Activated T-helper 2 cell treated with anti-CD3 and anti-CD28 coated beads, Interferon-gamma antibody, Interleukin-2, Interleukin-4, amounts not matched to agents 10 μg/mL and 5 μg/mL and 100 μg/mL, durations not matched to agents 14 hours and 24 hours and 36 hours (primary cell): ENCODE measurements around the gene LAMP1. TPM values are rescaled to one million over a fixed set of nuclear protein-coding genes. Genes with fewer than 3 reads are reported as not detected.

Source experiments
- DNase-seq: peaks from one replicate; pipeline ENCODE4 v3.0.0; 2021; ENCODE audit warnings: low spot score
- H3K27ac Mint-ChIP-seq: one replicate; pipeline ENCODE4 v1.8.0; 2021; ENCODE audit warnings: mixed read lengths
- H3K27me3 Mint-ChIP-seq: one replicate; pipeline ENCODE4 v1.8.0; 2021; ENCODE audit warnings: low read depth, mixed read lengths
- H3K36me3 Mint-ChIP-seq: one replicate; pipeline ENCODE4 v1.8.0; 2021; ENCODE audit warnings: low read depth, mixed read lengths
- H3K4me1 Mint-ChIP-seq: one replicate; pipeline ENCODE4 v1.8.0; 2021; ENCODE audit warnings: low read depth, mixed read lengths
- H3K4me3 Mint-ChIP-seq: one replicate; pipeline ENCODE4 v1.8.0; 2021; ENCODE audit warnings: low read depth, mild to moderate bottlenecking, moderate library complexity, mixed read lengths
- H3K9me3 Mint-ChIP-seq: one replicate; pipeline ENCODE4 v1.8.0; 2021; ENCODE audit warnings: mixed read lengths
- intact Hi-C: fragments of 100-400 bp; cut with micrococcal nuclease; formaldehyde crosslinking; loops from one replicate; pipeline ENCODE4 v1.15.1; 2023
- total RNA-seq: library from RNA; stranded (reverse); gene quantifications from 2 replicates; pipeline ENCODE4 v1.2.3, GENCODE V29; 2022

Gene LAMP1
- total RNA-seq, 1 donor from 2014 or later: 58.4 TPM

- no peak overlapping the region for H3K27ac Mint-ChIP-seq
- no peaks in the 10 kb centered on the region for H3K27me3 Mint-ChIP-seq
- DNase-seq: no peak
- no peak overlapping the region for H3K4me3 Mint-ChIP-seq
- intact Hi-C loops: no loop called here
- H3K4me1 Mint-ChIP-seq: no peaks in the 10 kb centered on the region
- H3K9me3 Mint-ChIP-seq: no peaks in the 10 kb centered on the region
- peaks cover 32% of the 10 kb centered on the region for H3K36me3 Mint-ChIP-seq
Observed at GRCh38 chr13:113322890-113323651, 26.0 kb downstream of the LAMP1 start.

DNA sequence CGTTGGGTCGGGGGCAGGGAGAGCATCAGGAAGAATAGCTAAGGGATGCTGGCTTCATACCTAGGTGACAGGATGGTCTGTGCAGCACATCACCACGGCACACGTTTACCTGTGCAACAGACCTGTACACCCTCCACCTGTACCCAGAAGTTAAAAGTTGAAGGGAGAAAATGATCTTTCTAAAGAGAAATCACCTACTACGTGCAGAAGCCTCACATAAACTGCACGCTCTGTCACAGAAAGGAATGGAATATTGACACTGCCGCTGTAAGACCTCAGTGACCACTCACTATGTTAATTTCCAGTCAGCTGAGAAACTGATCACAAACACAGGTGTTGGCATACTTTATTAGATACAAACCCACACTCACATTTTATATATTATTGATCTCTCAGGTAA lies 26.8 kb downstream of the LAMP1 start:
- Mint-ChIP-seq H3K27me3 (no peaks in the 10 kb centered on the region), H3K9me3 (no peaks in the 10 kb centered on the region), H3K4me1 (no peaks in the 10 kb centered on the region), H3K4me3 (no peak overlapping the region), H3K36me3 (peaks cover 32% of the 10 kb centered on the region), H3K27ac (no peak overlapping the region)
- intact Hi-C loops: no loop called here
- no peak for DNase-seq

DNA sequence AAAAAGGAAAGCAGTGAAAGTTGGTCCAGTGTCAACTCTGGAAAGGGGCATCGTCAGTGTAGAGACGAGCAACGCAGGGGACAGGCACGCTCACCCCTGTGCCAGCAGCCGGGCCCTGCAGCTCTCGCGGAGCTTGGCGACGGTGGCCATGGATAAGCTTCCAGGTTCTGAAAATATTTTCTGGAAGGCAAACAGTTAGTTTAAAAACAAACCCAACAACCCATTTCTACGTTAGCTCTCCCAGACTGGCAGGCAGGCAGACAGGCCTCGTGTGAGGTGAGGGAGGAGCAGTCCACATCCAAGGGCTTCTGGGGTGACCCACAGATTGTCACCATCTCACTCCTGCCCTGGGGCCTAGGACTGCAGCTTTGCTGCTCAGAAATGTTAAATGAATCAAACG lies 27.4 kb downstream of the LAMP1 start:
- no peaks in the 10 kb centered on the region for H3K27me3 Mint-ChIP-seq
- H3K9me3 Mint-ChIP-seq: no peaks in the 10 kb centered on the region
- intact Hi-C loops: no loop called here
- H3K4me1 Mint-ChIP-seq: no peaks in the 10 kb centered on the region
- H3K4me3 Mint-ChIP-seq: no peak overlapping the region
- no peak for DNase-seq
- H3K36me3 Mint-ChIP-seq: peaks cover 32% of the 10 kb centered on the region
- H3K27ac Mint-ChIP-seq: no peak overlapping the region

DNA sequence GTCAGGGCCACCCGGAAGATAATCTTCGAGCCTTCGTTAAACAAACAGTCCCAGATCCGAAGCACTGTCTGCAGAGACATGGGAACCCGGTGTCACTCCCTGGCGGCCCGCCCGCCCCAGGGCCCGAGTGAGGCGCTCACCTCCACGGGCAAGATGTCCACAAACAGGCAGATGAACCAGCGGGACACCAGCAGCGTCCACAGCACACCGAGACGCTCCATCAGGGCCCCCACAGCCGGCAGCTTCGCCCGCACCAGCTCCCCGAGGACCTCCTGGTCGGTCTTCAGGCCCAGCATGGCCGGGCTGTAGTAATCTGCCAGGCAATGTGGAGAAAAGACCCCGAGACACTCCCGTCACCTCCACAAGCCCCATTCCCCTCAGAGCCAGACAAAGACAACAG lies 28.7 kb downstream of the LAMP1 start:
- intact Hi-C loops: no loop called here
- Mint-ChIP-seq H3K27me3 (no peaks in the 10 kb centered on the region), H3K4me1 (no peaks in the 10 kb centered on the region), H3K9me3 (no peaks in the 10 kb centered on the region), H3K4me3 (no peak overlapping the region), H3K27ac (no peak overlapping the region), H3K36me3 (peaks cover 28% of the 10 kb centered on the region)
- no peak for DNase-seq

DNA sequence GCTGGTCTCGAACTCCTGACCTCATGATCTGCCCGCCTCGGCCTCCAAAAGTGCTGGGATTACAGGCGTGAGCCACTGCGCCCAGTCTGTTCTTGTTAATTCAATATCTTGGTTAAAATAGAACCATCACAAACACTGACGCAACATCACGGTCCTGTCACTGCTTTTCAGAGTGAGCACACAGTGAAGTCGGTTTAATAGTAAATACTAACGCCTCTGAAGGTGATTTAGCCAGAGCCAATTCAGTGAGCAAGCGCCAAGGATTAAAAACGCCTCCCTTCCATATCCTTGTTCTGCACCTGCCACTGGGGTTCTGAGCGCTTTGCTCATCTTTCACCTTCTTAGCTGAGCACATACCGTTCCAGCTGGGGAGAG lies 30.3 kb downstream of the LAMP1 start:
- Mint-ChIP-seq H3K27ac (no peak overlapping the region), H3K27me3 (no peaks in the 10 kb centered on the region), H3K4me3 (no peak overlapping the region), H3K4me1 (no peaks in the 10 kb centered on the region), H3K9me3 (no peaks in the 10 kb centered on the region), H3K36me3 (peaks cover 15% of the 10 kb centered on the region)
- intact Hi-C loops: no loop called here
- no peak for DNase-seq

- H3K27me3 Mint-ChIP-seq: no peaks in the 10 kb centered on the region
- no peaks in the 10 kb centered on the region for H3K4me1 Mint-ChIP-seq
- no peak overlapping the region for H3K27ac Mint-ChIP-seq
- H3K4me3 Mint-ChIP-seq: no peak overlapping the region
- intact Hi-C loops: no loop called here
- H3K9me3 Mint-ChIP-seq: no peaks in the 10 kb centered on the region
- H3K36me3 Mint-ChIP-seq: peaks cover 12% of the 10 kb centered on the region
- no peak for DNase-seq
Observed at GRCh38 chr13:113327766-113328471, 30.9 kb downstream of the LAMP1 start.

GRCh38 chr13:113328851-113329250 lies 31.8 kb downstream of the LAMP1 start:
- Mint-ChIP-seq H3K27me3 (no peaks in the 10 kb centered on the region), H3K9me3 (no peaks in the 10 kb centered on the region), H3K27ac (no peak overlapping the region), H3K4me1 (no peaks in the 10 kb centered on the region), H3K36me3 (peaks cover 3% of the 10 kb centered on the region), H3K4me3 (no peak overlapping the region)
- intact Hi-C loops: no loop called here
- DNase-seq: no peak

DNA sequence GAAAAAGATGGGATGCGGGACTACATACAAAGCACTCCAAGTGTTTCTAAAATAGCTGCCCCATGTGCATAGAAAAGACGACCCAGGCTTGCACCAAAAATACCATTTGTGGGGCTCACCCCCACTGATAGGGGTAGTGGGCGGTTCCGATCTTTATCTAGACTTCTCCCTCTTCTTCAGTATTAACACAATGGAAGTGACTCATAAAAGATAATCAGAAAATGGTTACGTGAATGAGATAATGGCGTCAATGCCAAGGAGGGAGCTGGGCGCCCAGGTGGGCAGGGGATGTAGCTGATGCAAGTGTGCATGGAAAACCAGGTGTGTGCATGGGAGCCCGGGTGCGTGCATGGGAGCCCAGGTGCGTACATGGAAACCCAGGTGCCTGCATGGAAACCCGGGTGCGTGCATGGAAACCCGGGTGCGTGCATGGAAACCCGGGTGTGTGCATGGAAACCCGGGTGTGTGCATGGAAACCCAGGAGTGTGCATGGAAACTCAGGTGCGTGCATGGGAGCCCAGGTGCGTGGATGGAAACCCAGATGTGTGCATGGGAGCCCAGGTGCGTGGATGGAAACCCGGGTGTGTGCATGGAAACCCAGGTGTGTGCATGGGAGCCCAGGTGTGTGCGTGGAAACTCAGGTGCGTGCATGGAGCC lies 32.7 kb downstream of the LAMP1 start:
- H3K9me3 Mint-ChIP-seq: no peaks in the 10 kb centered on the region
- intact Hi-C loops: no loop called here
- no peak for DNase-seq
- no peaks in the 10 kb centered on the region for H3K36me3 Mint-ChIP-seq
- no peak overlapping the region for H3K4me3 Mint-ChIP-seq
- no peaks in the 10 kb centered on the region for H3K27me3 Mint-ChIP-seq
- H3K4me1 Mint-ChIP-seq: no peaks in the 10 kb centered on the region
- H3K27ac Mint-ChIP-seq: no peak overlapping the region

DNA sequence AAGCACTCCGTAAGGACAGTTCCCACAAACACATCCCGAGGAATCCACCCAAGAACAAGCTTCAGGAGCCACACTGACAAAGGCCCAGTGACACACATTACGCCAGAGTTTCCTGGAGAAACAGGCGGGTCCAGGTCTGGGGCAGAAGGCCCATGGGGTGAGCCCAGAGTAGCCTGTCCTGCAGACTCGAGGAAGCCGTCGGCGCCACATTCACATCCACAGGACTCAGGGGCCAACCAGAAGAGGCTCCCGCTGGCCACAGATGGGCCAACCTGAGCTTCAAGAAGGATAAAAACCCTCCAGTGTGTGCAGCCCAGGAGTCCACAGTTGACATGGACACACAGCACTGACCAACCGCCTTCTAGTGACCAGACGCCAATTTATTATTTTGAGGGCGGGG lies 35.6 kb downstream of the LAMP1 start:
- Mint-ChIP-seq H3K27ac (no peak overlapping the region), H3K27me3 (no peaks in the 10 kb centered on the region), H3K4me1 (no peaks in the 10 kb centered on the region), H3K36me3 (no peaks in the 10 kb centered on the region), H3K4me3 (no peak overlapping the region), H3K9me3 (no peaks in the 10 kb centered on the region)
- no peak for DNase-seq
- intact Hi-C loops: no loop called here

DNA sequence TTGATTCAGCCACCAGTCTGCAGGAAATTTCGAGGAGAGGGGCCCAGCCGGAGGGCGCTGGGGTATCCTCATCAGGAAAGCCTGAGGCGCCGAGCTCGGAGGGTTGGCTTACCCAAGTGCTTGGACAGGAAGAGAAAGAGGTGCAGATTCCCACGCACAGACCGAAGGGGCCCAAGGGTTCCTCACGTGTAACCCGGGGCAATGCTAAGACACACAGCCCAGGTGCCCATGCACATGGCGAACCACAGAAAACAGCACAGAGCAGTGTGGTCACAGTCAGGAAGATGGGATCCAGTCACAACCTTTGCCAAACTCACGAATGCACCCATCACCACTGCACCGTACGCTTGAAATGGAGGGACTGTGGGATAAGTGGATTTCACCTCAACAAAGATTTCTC lies 36.0 kb downstream of the LAMP1 start:
- intact Hi-C loops: no loop called here
- no peak for DNase-seq
- no peak overlapping the region for H3K27ac Mint-ChIP-seq
- no peaks in the 10 kb centered on the region for H3K4me1 Mint-ChIP-seq
- no peaks in the 10 kb centered on the region for H3K36me3 Mint-ChIP-seq
- no peaks in the 10 kb centered on the region for H3K27me3 Mint-ChIP-seq
- H3K4me3 Mint-ChIP-seq: no peak overlapping the region
- H3K9me3 Mint-ChIP-seq: no peaks in the 10 kb centered on the region

DNA sequence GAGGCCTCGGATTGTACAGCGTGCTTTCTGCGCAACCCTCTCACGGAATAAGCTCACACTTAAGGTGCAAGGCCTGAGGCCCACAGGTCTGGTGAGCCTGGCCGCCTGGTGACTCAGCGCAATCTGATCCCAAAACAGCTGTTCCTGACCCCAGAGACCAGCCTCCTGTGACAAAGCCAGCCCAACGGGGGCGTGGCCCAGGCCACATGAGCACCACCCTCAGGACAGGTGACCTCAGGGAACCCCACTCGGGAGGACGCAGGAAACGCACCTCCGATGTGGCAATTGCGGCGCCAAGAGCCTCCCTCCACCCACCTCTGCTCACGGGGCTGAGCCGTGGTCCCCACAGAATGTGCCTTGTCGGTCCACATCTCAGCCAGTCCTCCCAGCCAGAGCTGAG lies 40.5 kb downstream of the LAMP1 start:
- no peaks in the 10 kb centered on the region for H3K4me1 Mint-ChIP-seq
- no peak overlapping the region for H3K27ac Mint-ChIP-seq
- no peak overlapping the region for H3K4me3 Mint-ChIP-seq
- no peaks in the 10 kb centered on the region for H3K9me3 Mint-ChIP-seq
- H3K27me3 Mint-ChIP-seq: no peaks in the 10 kb centered on the region
- no peak for DNase-seq
- no peaks in the 10 kb centered on the region for H3K36me3 Mint-ChIP-seq
- intact Hi-C loops: no loop called here

DNA sequence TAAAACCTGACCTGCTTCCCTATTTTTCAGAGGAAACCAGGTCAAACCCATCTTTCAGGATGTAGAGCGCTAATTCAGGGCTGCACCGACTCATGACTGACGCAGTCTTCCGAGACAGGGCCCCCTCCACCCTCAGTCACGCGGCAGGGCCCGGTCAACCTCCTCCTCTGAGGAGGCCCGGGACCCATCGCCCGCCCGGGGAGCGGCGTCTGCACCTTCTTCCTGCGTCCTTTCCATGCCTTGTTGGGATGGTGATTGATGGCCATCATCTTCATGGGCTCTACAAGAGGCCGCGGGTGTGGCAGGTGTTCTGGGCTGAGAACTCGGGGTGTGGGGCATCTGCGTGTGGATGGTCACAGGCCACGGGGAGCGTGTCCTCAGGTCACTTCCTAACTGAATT lies 40.9 kb downstream of the LAMP1 start:
- H3K27ac Mint-ChIP-seq: no peak overlapping the region
- no peak for DNase-seq
- H3K9me3 Mint-ChIP-seq: no peaks in the 10 kb centered on the region
- no peak overlapping the region for H3K4me3 Mint-ChIP-seq
- intact Hi-C loops: no loop called here
- H3K4me1 Mint-ChIP-seq: no peaks in the 10 kb centered on the region
- no peaks in the 10 kb centered on the region for H3K27me3 Mint-ChIP-seq
- H3K36me3 Mint-ChIP-seq: no peaks in the 10 kb centered on the region

DNA sequence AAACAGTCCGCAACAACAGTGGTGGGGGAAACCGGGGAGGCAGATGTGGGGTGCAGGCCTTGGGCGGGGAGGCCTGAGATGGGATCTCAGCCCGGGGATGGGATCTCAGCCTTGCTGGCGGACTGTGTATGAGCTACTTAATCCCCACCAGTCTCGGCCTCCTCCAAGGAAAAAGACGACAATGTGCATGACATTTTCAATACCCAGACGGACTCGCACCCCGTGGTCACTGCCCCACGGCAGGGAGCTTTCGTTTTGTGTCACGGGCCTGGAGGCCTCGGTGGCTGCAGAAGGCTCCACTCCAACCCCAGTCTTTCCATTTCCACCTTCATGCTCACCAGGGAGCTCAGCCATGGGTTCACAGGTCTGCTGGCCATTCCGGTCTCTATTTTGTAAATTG lies 41.4 kb downstream of the LAMP1 start:
- no peaks in the 10 kb centered on the region for H3K4me1 Mint-ChIP-seq
- no peak overlapping the region for H3K27ac Mint-ChIP-seq
- intact Hi-C loops: no loop called here
- H3K4me3 Mint-ChIP-seq: no peak overlapping the region
- H3K9me3 Mint-ChIP-seq: no peaks in the 10 kb centered on the region
- DNase-seq: no peak
- no peaks in the 10 kb centered on the region for H3K27me3 Mint-ChIP-seq
- no peaks in the 10 kb centered on the region for H3K36me3 Mint-ChIP-seq
